Ishikawa (cell line): ENCODE results near the gene CLIC4.

Source experiments
- CEBPB ChIP-seq: IDR thresholded peaks from 2 replicates; pipeline ENCODE4 v1.6.1; 2012
- CREB1 ChIP-seq: IDR thresholded peaks from 2 replicates; pipeline ENCODE4 v1.6.1; 2012; ENCODE audit warnings: low read depth
- EGR1 ChIP-seq: IDR thresholded peaks from 2 replicates; pipeline ENCODE4 v1.6.1; 2012
- EP300 ChIP-seq: IDR thresholded peaks from 2 replicates; pipeline ENCODE4 v1.6.1; 2012; ENCODE audit warnings: borderline replicate concordance
- FOXM1 ChIP-seq: IDR thresholded peaks from 2 replicates; pipeline ENCODE4 v1.6.1; 2012; ENCODE audit warnings: low read depth, borderline replicate concordance
- NFIC ChIP-seq: IDR thresholded peaks from 2 replicates; pipeline ENCODE4 v1.6.1; 2012
- RAD21 ChIP-seq: IDR thresholded peaks from 2 replicates; pipeline ENCODE4 v1.6.1; 2012; ENCODE audit warnings: low read depth
- TAF1 ChIP-seq: IDR thresholded peaks from 2 replicates; pipeline ENCODE4 v1.6.1; 2012; ENCODE audit warnings: low read depth, mild to moderate bottlenecking
- TCF12 ChIP-seq: IDR thresholded peaks from 2 replicates; pipeline ENCODE4 v1.6.1; 2012; ENCODE audit warnings: low read depth
- TEAD4 ChIP-seq: IDR thresholded peaks from 2 replicates; pipeline ENCODE4 v1.6.1; 2012
- YY1 ChIP-seq: IDR thresholded peaks from 2 replicates; pipeline ENCODE4 v1.6.1; 2012; ENCODE audit warnings: low read depth
- ZBTB7A ChIP-seq: IDR thresholded peaks from 2 replicates; pipeline ENCODE4 v1.6.1; 2012; ENCODE audit warnings: low read depth
- TF ChIP-seq, protein P1 (sequence below): IDR thresholded peaks from 2 replicates; pipeline ENCODE4 v1.6.1; 2012; ENCODE audit warnings: low read depth, mild to moderate bottlenecking
- TF ChIP-seq, protein P2 (sequence below): IDR thresholded peaks from 2 replicates; pipeline ENCODE4 v1.6.1; 2012
- TF ChIP-seq, protein P3 (sequence below): IDR thresholded peaks from 2 replicates; pipeline ENCODE4 v1.6.1; 2012

Gene CLIC4

DNA sequence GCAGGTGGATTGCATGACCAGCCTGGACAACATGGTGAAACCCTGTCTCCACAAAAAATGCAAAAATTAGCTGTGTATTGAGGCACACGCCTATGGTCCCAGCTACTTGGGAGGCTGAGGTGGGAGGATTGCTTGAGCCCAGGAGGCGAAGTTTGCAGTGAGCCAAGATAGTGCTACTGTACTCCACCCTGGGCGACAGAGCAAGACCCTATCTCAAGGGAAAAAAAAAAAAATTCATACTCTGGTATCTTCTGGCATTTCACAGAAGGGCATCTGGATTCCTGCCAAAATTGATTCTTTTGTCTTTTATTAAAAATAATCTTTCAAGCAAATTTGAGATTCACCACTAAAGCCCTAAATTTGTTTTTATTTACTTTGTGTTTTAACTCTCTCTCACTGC is 19.2 kb downstream of the CLIC4 start:
- TF ChIP-seq, protein P1, sequence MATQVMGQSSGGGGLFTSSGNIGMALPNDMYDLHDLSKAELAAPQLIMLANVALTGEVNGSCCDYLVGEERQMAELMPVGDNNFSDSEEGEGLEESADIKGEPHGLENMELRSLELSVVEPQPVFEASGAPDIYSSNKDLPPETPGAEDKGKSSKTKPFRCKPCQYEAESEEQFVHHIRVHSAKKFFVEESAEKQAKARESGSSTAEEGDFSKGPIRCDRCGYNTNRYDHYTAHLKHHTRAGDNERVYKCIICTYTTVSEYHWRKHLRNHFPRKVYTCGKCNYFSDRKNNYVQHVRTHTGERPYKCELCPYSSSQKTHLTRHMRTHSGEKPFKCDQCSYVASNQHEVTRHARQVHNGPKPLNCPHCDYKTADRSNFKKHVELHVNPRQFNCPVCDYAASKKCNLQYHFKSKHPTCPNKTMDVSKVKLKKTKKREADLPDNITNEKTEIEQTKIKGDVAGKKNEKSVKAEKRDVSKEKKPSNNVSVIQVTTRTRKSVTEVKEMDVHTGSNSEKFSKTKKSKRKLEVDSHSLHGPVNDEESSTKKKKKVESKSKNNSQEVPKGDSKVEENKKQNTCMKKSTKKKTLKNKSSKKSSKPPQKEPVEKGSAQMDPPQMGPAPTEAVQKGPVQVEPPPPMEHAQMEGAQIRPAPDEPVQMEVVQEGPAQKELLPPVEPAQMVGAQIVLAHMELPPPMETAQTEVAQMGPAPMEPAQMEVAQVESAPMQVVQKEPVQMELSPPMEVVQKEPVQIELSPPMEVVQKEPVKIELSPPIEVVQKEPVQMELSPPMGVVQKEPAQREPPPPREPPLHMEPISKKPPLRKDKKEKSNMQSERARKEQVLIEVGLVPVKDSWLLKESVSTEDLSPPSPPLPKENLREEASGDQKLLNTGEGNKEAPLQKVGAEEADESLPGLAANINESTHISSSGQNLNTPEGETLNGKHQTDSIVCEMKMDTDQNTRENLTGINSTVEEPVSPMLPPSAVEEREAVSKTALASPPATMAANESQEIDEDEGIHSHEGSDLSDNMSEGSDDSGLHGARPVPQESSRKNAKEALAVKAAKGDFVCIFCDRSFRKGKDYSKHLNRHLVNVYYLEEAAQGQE: no peak
- TF ChIP-seq FOXM1 (no peak), CREB1 (no peak), EGR1 (no peak), ZBTB7A (no peak), TAF1 (no peak), EP300 (no peak), RAD21 (no peak), TCF12 (no peak), TEAD4 (no peak), CEBPB (no peak), NFIC (no peak), YY1 (no peak)
- TF ChIP-seq, protein P2, sequence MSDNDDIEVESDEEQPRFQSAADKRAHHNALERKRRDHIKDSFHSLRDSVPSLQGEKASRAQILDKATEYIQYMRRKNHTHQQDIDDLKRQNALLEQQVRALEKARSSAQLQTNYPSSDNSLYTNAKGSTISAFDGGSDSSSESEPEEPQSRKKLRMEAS: no peak
- TF ChIP-seq, protein P3, sequence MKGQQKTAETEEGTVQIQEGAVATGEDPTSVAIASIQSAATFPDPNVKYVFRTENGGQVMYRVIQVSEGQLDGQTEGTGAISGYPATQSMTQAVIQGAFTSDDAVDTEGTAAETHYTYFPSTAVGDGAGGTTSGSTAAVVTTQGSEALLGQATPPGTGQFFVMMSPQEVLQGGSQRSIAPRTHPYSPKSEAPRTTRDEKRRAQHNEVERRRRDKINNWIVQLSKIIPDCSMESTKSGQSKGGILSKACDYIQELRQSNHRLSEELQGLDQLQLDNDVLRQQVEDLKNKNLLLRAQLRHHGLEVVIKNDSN: no peak

DNA sequence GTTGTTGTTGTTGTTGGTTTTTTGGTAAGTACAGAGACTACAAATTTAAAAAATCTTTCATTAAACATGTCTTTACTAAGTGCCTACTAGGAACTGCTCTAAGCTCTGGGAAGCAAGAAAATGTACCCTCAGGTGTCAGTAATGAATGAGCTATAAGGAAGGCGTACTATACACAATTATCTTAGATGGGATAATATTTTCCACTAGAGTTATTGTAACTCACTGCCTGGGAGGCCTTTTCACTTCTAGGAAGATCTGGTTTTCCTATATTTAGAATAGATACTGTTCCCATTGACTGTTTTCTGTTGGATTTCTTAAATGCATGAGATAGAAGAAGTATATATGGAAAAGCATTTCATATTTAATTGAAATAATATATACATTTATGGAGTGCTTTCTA is 19.6 kb downstream of the CLIC4 start:
- TF ChIP-seq, protein P1: no peak
- TF ChIP-seq TAF1 (no peak), EGR1 (no peak), RAD21 (no peak), TCF12 (no peak), TEAD4 (no peak), ZBTB7A (no peak), NFIC (no peak), FOXM1 (no peak), EP300 (no peak), YY1 (no peak), CREB1 (no peak), CEBPB (no peak)
- TF ChIP-seq, protein P2: no peak
- TF ChIP-seq, protein P3: no peak

DNA sequence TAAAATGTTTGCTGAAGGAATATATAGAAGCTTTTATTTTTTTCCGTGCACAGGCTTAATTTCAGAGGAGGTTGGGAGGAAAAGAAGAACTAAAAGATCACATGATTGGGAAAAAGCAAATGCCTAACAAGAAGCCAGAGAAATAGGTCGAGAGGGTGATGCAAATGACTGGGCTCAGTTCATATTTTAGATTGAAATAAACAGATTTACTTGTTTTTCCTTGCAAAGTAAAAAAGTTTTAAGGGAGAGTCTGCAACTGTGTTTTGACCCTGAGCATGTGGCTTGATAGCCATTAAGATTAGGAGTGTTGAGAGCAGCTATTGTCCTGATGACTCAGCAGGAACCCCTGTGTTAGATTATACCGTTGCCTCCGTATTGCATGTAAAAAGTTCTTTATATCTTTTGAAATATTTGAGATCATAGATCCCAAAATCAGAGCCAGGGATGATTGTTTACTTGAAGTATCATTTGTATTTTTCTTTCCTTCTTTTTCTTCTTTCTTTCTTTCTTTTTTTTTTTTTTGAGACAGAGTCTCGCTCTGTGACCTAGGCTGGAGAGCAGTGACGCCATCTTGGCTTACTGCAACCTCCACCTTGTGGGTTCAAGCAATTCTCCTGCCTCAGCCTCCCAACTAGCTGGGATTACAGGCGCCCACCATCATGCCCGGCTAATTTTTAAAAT is 20.2 kb downstream of the CLIC4 start:
- TF ChIP-seq RAD21 (no peak), CREB1 (no peak), TEAD4 (no peak), ZBTB7A (no peak), EGR1 (no peak), TAF1 (no peak), TCF12 (no peak), FOXM1 (no peak)
- TF ChIP-seq, protein P2: no peak
- TF ChIP-seq, protein P3: no peak

DNA sequence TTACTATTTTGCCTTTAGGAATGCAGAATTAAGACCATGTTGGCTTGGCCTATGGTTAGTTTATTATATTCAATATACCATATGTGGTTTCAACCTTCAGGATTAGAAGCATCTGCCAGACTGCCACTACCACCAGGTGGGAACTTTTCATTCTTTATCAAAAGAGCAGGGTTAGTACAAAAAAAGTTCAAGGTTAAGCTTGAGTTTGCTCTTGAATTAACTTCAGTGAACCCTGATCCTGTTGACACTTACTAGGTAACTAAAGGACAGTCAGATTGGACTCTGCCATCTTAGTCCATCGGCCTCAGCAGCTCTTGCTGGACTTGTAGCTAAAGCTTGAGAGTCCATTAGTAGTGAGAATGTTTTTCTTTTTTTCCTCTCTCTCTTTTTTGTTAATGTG is 22.1 kb downstream of the CLIC4 start:
- TF ChIP-seq EGR1: no peak
- TF ChIP-seq CEBPB: no peak
- no peak for TF ChIP-seq FOXM1
- TF ChIP-seq CREB1: no peak
- TF ChIP-seq EP300: no peak
- TF ChIP-seq, protein P2: no peak
- TF ChIP-seq YY1: no peak
- no peak for TF ChIP-seq TAF1
- TF ChIP-seq, protein P3: no peak
- no peak for TF ChIP-seq RAD21
